PC-3 (cell line): ENCODE results near the gene CLIP1.

Experiments
- EZH2 ChIP-seq: fragments of 300-600 bp; sonication (generic); IDR thresholded peaks from one replicate; pipeline ENCODE4 v1.6.1; 2017; ENCODE audit warnings: antibody characterized with exemption, mild to moderate bottlenecking, low read length; ENCODE audit not compliant: unreplicated experiment
- EZH2phosphoT487 ChIP-seq: fragments of 300-600 bp; sonication (generic); IDR thresholded peaks from 2 replicates; pipeline ENCODE4 v1.6.1; 2018; ENCODE audit warnings: mild to moderate bottlenecking, antibody characterized with exemption, low read length, borderline replicate concordance
- TF ChIP-seq, protein P1 (sequence below): fragments of 300-600 bp; sonication (generic); conservative IDR thresholded peaks from 2 replicates; pipeline ENCODE4 v1.5.1; 2017; ENCODE audit warnings: antibody characterized with exemption, low read depth, mild to moderate bottlenecking, low read length

DNA sequence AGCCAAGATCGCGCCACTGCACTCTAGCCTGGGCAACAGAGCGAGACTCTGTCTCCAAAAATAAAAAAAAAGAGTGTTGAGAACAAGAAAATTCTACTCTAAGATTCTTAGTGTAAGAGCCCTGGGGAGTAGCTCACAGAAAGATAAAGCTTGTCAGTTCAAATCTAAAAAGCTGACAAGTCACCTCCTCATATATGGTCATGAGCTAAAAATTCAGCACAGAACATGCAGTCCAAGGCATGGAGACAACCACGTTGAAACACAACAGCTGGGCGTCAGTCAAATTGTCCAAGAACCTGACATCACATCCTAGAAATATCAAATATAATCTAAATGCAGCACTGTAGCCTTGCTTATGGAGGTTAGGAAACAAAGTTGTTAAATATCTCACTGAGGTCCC, 47.8 kb downstream of the CLIP1 start:
- TF ChIP-seq, protein P1, sequence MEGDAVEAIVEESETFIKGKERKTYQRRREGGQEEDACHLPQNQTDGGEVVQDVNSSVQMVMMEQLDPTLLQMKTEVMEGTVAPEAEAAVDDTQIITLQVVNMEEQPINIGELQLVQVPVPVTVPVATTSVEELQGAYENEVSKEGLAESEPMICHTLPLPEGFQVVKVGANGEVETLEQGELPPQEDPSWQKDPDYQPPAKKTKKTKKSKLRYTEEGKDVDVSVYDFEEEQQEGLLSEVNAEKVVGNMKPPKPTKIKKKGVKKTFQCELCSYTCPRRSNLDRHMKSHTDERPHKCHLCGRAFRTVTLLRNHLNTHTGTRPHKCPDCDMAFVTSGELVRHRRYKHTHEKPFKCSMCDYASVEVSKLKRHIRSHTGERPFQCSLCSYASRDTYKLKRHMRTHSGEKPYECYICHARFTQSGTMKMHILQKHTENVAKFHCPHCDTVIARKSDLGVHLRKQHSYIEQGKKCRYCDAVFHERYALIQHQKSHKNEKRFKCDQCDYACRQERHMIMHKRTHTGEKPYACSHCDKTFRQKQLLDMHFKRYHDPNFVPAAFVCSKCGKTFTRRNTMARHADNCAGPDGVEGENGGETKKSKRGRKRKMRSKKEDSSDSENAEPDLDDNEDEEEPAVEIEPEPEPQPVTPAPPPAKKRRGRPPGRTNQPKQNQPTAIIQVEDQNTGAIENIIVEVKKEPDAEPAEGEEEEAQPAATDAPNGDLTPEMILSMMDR, result no peak
- TF ChIP-seq EZH2phosphoT487, result no peak
- TF ChIP-seq EZH2, result no peak
